Right atrium auricular region (tissue), 2 donors: ENCODE results near the gene MRTFA. TPM values are rescaled to one million over a fixed set of nuclear protein-coding genes. Genes with fewer than 3 reads are reported as not detected.
A peak's percentile ranks its signal among the peaks of the same experiment; 100 is the strongest.

Experiments used
- DNase-seq: peaks from one replicate; pipeline ENCODE4 v3.0.0-alpha.2; 2019; ENCODE audit warnings: low spot score
- H3K27ac ChIP-seq, 2 donors: fragments of 200-600 bp; sonication (generic); 1 replicate in 1 of 2; 2 replicates in 1 of 2; pipeline ENCODE4 v1.5.1; 2016 to 2019
- H3K27me3 ChIP-seq, 2 donors: fragments of 200-600 bp; sonication (generic); one replicate each; pipeline versions ENCODE4 v1.5.1 to v1.6.0; 2017 to 2019
- H3K36me3 ChIP-seq: fragments of 200-600 bp; sonication (generic); one replicate; pipeline ENCODE4 v1.5.1; 2016
- H3K4me1 ChIP-seq, 2 donors: fragments of 200-600 bp; sonication (generic); one replicate each; pipeline versions ENCODE4 v1.5.1 to v1.6.0; 2017 to 2019
- H3K4me3 ChIP-seq, 2 donors: fragments of 200-600 bp; sonication (generic); 1 replicate in 1 of 2; 2 replicates in 1 of 2; pipeline ENCODE4 v1.5.1; 2017 to 2019; ENCODE audit warnings: mild to moderate bottlenecking in 1 of 2, moderate library complexity in 1 of 2
- H3K9me3 ChIP-seq, 2 donors: fragments of 200-600 bp; sonication (generic); one replicate each; pipeline ENCODE4 v1.5.1; 2019
- total RNA-seq, 2 donors: library from RNA; depleted of rRNA; stranded (reverse); fragments of >200 nt; gene quantifications; one replicate each; pipeline ENCODE4 v1.1.0, GENCODE V29; 2016
- TF ChIP-seq, protein P1 (sequence below), 2 donors: fragments of 200-600 bp; sonication (generic); IDR thresholded peaks; one replicate each; pipeline ENCODE4 v1.5.1; 2019; ENCODE audit warnings: antibody characterized with exemption in 2 of 2

Gene MRTFA
- total RNA-seq, 2 donors from 2014 or later = 45.8 to 55.2 TPM

- H3K4me1 ChIP-seq = peaks cover 0 to 50% of the 10 kb centered on the region in 2 donors
- H3K27ac ChIP-seq = peak overlapping the region; percentile 67 to 71
- no peaks in the 10 kb centered on the region for H3K27me3 ChIP-seq
- peak overlapping the region in 1 of 2 donors; percentile 18 for H3K4me3 ChIP-seq
- H3K9me3 ChIP-seq = no peaks in the 10 kb centered on the region
- TF ChIP-seq, protein P1, sequence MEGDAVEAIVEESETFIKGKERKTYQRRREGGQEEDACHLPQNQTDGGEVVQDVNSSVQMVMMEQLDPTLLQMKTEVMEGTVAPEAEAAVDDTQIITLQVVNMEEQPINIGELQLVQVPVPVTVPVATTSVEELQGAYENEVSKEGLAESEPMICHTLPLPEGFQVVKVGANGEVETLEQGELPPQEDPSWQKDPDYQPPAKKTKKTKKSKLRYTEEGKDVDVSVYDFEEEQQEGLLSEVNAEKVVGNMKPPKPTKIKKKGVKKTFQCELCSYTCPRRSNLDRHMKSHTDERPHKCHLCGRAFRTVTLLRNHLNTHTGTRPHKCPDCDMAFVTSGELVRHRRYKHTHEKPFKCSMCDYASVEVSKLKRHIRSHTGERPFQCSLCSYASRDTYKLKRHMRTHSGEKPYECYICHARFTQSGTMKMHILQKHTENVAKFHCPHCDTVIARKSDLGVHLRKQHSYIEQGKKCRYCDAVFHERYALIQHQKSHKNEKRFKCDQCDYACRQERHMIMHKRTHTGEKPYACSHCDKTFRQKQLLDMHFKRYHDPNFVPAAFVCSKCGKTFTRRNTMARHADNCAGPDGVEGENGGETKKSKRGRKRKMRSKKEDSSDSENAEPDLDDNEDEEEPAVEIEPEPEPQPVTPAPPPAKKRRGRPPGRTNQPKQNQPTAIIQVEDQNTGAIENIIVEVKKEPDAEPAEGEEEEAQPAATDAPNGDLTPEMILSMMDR (IDR thresholded peaks at IDR 0.05) = peak; percentile 66 to 80
- DNase-seq = no peak
- H3K36me3 ChIP-seq = peaks cover 7% of the 10 kb centered on the region
Measured at GRCh38 chr22:40436505-40437431, 199.8 kb downstream of the MRTFA start.

DNA sequence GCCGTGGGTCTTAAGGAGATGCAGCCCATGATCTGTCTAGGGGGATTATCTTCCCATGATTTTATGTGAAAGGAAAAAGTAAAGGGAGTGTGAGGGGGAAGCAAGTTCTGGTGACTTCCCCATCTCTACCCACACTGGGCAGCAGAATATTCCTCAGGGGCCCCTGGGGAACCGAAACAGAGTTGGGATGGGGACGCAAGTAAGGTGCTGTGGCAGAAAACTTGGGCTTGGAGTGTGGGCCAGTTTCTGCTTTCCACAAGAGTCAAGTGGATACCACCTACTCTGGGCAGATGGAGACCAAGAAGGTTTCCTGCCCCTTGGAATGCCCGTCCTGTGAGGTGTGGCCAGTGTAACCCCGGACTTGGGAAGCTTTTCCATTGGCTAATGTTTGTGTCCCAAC, 201.8 kb downstream of the MRTFA start:
- H3K36me3 ChIP-seq = peaks cover 15% of the 10 kb centered on the region
- no peaks in the 10 kb centered on the region for H3K27me3 ChIP-seq
- no peak overlapping the region for H3K4me3 ChIP-seq
- TF ChIP-seq, protein P1 (IDR thresholded peaks at IDR 0.05) = no peak
- H3K27ac ChIP-seq = no peak overlapping the region
- DNase-seq = no peak
- H3K4me1 ChIP-seq = peaks cover 0 to 51% of the 10 kb centered on the region in 2 donors
- no peaks in the 10 kb centered on the region for H3K9me3 ChIP-seq

DNA sequence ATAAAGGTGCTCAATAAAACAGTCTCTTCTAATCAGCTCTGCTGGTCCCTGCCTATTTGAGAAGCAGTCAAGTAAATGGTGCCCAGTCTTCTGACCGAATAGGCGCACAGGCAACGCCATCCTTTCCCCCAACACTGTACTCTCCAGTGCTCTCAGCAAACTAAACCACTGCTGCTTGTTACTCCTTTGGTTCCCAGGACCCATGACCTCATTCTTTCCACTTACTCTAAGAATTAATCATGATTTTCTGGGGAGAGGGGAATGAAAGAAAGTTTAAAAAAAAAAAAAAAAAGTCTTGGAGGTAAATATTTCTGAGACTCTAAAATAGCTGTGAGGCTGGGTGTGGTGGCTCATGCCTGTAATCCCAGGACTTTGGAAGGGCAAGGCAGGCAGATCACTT, 202.4 kb downstream of the MRTFA start:
- H3K4me1 ChIP-seq = peaks cover 0 to 51% of the 10 kb centered on the region in 2 donors
- no peaks in the 10 kb centered on the region for H3K27me3 ChIP-seq
- DNase-seq = no peak
- peaks cover 22% of the 10 kb centered on the region for H3K36me3 ChIP-seq
- TF ChIP-seq, protein P1 (IDR thresholded peaks at IDR 0.05) = no peak
- no peak overlapping the region for H3K4me3 ChIP-seq
- H3K9me3 ChIP-seq = no peaks in the 10 kb centered on the region
- no peak overlapping the region for H3K27ac ChIP-seq

DNA sequence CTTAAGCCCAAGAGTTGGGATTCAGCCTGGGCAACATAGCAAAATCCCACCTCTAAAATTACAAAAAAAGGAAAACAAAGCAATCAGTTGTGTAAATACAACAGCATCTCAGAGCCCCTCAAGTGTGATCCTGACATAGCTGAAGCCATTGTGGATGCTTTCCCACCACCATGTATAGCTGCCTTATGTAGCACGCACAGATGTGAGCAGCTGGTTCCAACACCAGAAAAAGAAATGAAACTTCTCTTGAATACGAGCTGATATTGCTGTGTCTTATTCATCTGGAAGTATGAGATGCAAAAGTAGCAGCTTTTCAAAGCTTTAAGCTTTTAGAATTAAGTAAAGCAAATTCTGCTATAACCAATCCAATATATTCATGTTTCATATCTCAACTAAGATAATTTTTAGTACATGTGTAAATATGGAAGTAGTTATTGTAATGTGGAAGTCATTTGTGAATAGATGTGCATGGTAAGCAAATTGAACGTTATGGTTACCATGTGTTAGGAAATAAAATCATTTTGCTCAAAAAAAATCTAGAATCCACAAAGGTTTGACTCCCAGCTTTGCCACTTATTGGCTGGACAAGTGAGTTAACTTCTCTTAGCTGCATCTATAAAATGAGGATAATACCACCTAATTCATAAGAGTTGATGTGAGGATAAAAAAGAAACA, 203.0 kb downstream of the MRTFA start:
- no peak overlapping the region for H3K4me3 ChIP-seq
- peaks cover 0 to 51% of the 10 kb centered on the region in 2 donors for H3K4me1 ChIP-seq
- H3K27ac ChIP-seq = no peak overlapping the region
- TF ChIP-seq, protein P1 (IDR thresholded peaks at IDR 0.05) = no peak
- DNase-seq = no peak
- H3K36me3 ChIP-seq = peaks cover 27% of the 10 kb centered on the region
- no peaks in the 10 kb centered on the region for H3K9me3 ChIP-seq
- no peaks in the 10 kb centered on the region for H3K27me3 ChIP-seq

DNA sequence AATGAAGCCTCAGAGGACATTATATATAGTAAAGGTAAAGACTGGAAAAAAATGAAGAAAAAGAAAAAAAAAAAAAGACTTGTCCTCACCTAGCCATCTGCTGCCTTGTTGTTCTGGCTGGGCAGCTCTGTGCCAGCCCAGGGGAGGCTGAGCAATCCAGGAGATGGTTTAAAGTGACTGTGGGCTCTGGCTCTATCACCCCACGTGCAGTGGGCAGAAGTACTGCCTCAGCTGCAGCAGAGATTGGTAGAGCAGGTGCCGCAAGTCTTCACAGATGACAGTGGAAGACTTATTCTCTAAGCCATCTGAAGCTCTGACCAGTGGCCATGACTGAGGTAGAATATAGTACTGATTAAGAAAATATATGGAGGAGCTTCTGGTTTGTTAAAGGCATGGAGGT, 203.9 kb downstream of the MRTFA start:
- TF ChIP-seq, protein P1 (IDR thresholded peaks at IDR 0.05) = no peak
- peaks cover 0 to 42% of the 10 kb centered on the region in 2 donors for H3K4me1 ChIP-seq
- H3K9me3 ChIP-seq = no peaks in the 10 kb centered on the region
- H3K36me3 ChIP-seq = peaks cover 36% of the 10 kb centered on the region
- no peak overlapping the region for H3K4me3 ChIP-seq
- H3K27me3 ChIP-seq = no peaks in the 10 kb centered on the region
- DNase-seq = no peak
- no peak overlapping the region for H3K27ac ChIP-seq
